HG03159 (cell line): ENCODE results near the gene CAMK2B.
"Not testable (repeated sequence)": the region's sequence is repeated elsewhere in the genome, so short reads cannot be mapped to it uniquely, and the experiment has no call there.

Experiments used
- ATAC-seq: cut with Tn5 transposase; IDR thresholded peaks from one replicate; pipeline ENCODE4 v1.9.1; 2021; ENCODE audit warnings: mild to moderate bottlenecking, moderate library complexity; ENCODE audit not compliant: unreplicated experiment

Gene CAMK2B

DNA sequence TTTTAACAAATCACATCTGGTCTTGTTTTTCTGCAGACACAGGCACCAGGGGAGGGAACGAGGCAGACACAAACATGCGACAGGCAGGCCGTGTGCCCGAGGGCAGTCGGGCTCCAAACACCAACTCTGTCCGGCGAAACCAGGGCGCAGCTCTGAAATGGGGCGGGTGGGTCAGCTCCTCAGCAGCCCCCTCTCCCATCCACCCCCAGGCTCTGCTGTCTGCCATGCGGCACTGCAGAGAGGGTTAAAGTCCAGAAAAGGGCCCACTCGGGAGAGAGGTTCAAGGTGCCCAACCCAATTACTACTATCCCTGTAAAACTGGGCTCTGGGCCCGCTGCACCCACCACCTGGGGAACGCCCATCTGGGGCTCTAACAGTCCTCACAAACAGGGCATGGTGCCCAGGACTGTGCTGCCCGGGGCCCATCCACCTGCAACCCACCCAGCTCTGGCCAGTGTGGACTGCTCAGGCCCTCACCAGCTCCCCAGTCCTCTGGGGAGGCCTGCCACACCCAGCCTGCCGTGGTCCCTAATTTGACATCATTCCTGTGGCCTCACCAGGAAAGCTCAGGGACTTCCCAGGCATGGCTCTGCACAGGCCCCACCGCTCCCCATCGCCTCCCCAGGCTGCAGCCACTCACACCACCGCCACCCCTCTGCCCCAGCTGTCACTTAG is 105.9 kb downstream of the CAMK2B start:
- ATAC-seq = no peak

DNA sequence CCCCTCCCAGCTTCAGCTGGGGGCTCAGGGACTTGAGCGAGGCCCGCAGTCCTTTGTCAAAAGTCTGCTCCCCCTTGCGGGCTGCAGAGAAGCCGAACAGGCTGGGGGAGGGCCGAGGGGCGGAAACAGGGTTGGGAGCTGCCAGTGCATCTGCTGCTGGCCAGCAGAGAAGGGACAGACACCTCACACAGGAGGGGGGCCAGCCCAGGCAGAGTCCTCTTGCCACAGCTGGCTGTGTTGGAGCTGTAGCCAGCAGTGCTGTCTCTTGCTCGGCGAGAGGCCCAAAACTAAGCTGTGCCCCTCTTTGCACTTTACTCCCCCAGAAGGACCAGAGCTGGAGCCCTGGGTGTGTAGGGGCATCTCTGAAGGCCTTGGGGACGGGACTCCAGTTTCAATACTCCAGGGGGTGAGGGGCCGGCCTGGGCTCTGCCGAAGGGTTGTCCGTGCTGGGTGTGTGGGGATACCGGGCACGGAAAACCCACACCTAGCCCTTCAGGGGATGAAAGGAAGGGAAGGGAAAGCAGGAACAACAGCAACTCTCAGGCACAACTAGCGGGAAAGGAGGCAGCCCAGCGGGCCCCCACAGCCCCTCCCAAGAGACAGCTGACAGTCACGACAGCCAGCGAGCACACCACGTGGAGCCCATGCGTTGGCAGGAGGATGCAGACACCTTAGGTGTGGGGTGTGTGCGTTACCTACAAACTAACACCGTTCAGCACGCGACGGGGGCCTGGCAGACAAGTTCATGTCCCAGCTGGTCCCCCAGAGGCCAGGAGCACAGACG is 106.8 kb downstream of the CAMK2B start:
- no peak for ATAC-seq

- ATAC-seq = no peak
Measured at GRCh38 chr7:44217852-44218402, 107.5 kb downstream of the CAMK2B start.

DNA sequence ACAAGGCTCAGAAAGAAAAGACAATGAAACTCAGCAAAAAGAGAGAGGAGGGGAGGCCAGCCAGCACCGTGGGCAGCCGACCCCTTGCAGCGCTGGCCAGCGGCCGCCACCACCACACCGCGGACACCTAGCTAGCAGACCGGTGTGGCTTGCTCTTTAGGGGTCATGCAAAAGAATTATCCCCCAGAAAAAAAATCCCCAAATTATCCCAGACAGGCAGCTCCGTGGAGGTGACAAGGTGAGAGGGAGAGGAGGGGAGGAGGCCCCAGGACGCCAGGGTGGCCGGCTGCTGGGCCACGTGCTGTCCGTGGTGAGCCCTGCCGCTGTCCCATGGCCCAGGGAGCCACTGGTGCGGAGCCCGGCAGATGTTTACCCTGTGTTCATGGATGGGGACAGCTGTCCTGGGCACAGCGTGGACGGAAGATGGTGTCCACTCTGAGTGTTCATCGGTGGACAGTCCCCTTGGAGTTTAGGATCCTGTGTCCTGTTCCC is 108.1 kb downstream of the CAMK2B start:
- no peak for ATAC-seq

DNA sequence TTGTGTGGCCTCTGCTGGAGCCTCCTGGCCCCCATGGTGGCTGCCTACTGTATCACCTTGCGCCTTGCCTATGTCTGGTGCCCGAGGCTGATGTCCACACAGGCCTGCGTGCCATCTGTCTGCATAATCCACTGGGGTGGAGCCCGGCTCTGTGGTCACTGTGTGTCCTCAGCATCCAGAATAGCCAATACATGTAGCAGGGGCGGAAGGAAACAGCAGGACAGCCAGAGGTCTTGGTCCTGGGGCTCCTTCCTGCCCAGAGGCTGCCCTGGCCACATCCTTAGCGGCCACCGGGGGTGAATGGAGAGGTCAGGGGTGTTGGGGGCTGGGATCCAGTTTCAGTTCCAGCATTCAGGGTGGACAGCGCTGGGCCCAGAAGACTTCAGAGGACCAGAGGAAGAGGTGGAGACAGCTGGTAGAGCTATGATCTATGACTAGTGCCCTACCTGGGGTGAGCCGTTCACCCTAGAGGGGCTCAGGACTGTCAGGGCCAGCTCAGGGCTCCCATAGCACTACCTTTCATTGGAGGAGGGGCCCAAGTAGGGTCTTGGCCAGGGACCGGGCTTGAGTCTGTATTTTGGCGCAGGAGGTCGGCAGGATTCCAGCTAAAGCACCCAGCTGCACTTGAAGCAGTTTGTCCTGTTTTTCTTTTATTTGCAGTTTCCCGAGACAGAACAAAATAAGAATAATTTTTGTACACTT is 108.7 kb downstream of the CAMK2B start:
- ATAC-seq = no peak

- ATAC-seq = no peak
Measured at GRCh38 chr7:44216019-44216418, 109.4 kb downstream of the CAMK2B start.

DNA sequence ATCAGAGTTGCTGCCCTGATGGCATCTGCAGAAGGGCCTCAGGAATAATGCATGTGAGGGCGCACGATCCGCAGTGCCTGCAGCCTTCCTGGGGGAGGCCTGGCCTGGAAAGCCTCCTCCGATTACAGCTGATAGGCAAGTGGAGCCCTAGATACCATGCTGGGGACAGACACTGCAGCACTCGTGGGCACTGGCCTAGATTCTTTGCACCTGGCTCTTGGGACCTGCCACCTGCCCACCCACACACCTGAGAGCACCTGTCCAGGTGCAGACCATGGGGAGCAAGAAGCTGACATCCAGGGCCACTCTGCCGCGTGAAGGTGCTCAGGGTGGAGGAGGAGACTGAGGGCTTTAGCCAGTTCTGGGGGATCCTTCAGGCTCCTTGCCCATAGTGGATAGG is 109.9 kb downstream of the CAMK2B start:
- no peak for ATAC-seq

DNA sequence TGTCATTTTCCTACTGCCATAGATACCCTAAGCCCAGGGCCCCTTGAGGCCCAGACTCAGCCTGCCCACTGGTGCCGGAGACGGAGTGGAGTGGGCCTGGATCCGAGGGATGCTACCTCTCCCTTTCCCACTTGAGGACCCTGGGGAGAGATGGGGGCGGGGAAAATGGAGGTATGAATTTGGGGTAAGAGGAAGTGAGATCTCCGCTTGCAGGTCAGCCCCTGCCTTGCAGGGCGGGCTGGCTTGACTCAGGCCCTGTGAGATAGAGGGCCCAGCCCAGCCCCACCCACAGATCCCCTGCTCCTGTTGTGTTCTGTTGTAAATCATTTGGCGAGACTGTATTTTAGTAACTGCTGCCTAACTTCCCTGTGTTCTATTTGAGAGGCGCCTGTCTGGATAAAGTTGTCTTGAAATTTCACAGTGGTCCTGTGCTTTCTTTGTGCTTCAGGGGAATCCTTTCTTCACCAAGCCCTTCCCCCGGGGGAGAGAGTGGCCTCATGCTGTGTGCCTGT is 111.5 kb downstream of the CAMK2B start:
- no peak for ATAC-seq

DNA sequence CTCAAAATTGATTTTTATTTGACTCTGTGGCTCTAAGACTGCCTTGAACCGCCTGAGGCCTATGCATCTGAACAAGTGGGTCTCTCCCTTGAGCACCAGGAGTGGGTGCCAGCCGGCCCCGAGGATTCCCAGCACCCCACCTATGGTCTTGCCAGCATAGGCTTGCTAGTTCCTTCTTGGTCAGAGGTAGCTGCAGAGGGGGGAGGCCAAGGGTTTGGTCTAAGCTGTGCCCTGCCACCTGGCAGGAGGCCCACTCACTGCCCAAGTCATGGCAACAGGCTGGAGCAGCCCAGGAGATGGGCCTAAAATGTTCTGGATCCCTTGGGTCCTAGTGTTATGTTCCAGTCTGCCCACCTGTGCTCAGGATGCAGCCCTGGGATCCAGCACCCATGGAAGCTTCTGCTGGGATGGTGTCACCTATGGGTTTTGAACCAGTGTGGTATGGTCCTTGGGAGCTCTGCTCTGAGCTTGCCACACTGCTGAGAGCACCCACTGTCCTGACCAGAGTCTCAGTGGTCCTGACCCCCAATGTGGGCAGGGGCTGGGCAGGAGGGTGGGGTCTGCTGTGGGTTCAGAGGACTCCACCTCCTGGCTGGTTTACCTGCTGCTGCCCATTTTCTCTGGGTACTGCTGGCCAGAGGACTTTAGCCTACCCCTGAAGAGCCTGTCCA is 112.1 kb downstream of the CAMK2B start:
- no peak for ATAC-seq

- ATAC-seq = no peak
Measured at GRCh38 chr7:44212581-44213184, 112.7 kb downstream of the CAMK2B start.

DNA sequence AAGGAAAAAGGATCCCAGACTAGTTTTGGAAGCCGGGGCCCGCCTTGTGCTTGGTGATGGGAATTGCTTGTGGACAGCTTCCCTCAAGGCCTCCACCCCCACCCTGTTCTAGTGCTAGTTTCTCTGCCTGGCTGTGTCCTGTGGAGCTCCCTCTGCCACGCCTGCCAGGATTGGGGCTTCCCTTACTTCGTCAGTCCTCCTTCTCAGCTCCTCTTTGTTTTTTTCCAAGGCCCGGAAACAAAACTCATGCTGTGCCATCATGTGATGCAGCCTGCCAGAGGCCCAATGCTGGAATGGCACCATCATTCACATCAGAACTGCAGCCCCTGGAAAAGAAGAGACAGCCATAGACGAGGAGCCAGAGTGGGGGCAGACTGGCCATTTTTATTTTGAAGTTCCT is 113.4 kb downstream of the CAMK2B start:
- ATAC-seq = no peak

DNA sequence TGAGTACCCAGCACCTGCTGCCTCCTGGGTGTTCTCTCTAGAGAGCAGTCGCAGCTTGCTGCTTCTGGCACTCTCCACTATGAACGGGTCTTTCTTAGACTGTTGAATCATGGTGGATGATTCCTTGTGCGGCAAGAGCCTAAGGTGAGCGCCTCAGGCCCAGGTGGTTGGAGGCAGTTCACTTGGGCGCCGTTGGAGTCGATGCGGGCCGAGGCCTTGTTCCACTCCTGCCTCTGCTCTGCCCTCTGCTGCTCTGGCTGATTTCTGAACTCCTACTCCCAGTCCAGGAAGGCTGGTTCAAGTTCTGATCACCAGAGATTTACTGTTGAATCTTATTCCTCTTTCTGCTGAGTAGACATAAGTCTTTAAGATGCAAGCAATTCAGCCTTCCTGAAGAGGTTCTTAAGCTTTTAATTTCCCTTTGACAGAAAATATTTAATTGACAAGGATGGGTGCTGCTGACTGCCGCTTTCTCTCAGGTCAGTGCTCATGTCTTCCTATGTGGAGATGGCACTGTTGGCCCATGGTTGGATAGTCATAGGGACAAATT is 114.2 kb downstream of the CAMK2B start:
- ATAC-seq = no peak

GRCh38 chr7:44210107-44210506 is 115.3 kb downstream of the CAMK2B start:
- no peak for ATAC-seq

- no peak for ATAC-seq
Measured at GRCh38 chr7:44208085-44208484, 117.3 kb downstream of the CAMK2B start.

- no peak for ATAC-seq
Measured at GRCh38 chr7:44206008-44206407, 119.4 kb downstream of the CAMK2B start.

DNA sequence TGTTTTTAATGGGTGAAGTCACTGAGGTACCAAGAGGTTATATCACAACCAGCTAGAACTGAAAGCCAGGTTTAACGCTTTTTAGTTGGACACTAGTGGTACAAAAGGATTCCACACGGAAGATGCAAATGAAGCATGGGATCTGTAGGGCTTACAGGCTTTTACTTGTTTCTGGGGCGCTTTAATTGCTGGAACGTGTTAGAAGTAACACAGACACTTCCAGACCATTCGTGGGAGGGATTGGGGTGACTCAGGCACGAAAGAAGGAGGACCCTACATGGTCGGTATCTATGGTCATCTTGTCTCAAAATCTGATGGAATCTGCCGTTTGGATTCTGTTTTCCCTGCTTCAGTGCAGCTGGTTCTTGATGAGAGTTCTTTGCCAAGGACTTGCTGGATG is 123.6 kb downstream of the CAMK2B start:
- no peak for ATAC-seq

DNA sequence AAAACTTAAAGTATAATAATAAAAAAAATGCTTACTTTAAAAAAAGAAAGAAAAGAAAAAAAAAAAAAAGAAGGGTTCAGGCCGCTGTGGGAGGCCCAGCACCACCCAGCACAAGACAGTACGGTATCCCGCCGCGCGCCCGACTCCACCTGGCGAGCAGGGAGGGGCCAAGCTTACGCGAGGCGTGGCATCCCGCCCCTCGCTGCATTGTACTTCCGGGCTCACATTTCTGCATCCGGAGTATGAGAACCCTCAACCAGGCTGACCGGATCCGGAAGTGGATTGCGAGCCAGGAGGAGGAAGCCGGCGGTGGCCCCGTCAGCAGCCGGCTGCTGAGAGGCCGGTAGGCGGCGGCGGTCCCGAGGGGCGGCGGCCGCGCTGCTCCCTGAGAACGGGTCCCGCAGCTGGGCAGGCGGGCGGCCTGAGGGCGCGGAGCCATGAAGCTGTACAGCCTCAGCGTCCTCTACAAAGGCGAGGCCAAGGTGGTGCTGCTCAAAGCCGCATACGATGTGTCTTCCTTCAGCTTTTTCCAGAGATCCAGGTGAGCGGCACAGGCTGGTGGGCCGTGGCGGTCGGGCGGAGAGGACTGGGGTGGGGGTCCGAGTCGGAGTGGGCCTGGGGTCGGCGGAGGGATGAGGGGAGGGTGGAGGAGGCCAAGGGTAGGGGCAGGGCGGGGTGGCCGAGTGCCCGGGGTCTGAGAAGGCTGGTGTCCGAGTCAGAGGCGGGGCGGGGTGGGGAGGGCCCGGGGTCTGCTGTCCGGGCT is 124.5 kb downstream of the CAMK2B start, which contains the start of gene YKT6:
YKT6 (plus strand) TSS at position 280 of the 763 bp plus-strand sequence; CDS start at position 438, 158 bp downstream.
- ATAC-seq = peak; percentile 98

GRCh38 chr7:44200163-44200562 is 125.2 kb downstream of the CAMK2B start:
- not testable (repeated sequence) for ATAC-seq

DNA sequence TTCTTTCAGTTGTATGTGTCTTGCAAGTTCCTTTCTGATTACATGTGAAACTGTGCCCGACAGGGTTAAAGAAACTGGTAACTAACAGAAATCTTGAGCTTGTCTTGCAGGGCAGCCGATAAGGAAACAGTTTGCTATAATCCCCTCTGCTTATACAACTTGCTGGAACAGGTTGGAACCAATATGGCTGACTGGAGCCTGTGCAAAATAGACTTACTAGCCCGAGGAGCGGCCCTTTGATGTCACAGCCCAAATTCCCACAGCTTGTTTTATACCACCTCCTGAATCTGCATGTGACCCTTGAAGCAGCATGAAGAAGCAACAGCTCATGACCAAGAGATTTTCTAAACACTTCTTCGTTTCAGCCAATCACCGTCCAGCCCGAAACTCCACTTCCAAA is 127.9 kb downstream of the CAMK2B start:
- no peak for ATAC-seq
